Keratinocyte (primary cell): ENCODE results near the gene LPIN1. TPM values are rescaled to one million over a fixed set of nuclear protein-coding genes. Genes with fewer than 3 reads are reported as not detected.

ENCODE experiments used
- DNase-seq: peaks from one replicate; pipeline ENCODE4 v3.0.0-alpha.2; 2011; ENCODE audit warnings: low read depth, missing footprints, low spot score
- FAIRE-seq: peaks from 2 replicates; lab custom pipeline; 2011; peaks lifted over from hg19 to GRCh38; lab: Jason Lieb, UNC
- H2AFZ ChIP-seq: 2 replicates; pipeline ENCODE4 v1.6.0; 2012; ENCODE audit warnings: low read length, control low read depth, inconsistent platforms; ENCODE audit not compliant: control insufficient read depth
- H3K27ac ChIP-seq: 2 replicates; pipeline ENCODE4 v1.5.1; 2011; ENCODE audit warnings: low read length; ENCODE audit not compliant: control insufficient read depth, insufficient read depth
- H3K27me3 ChIP-seq: 3 replicates; pipeline ENCODE4 v1.6.0; 2011; ENCODE audit warnings: low read length; ENCODE audit not compliant: control insufficient read depth, insufficient read depth; ENCODE audit errors: extremely low read depth
- H3K36me3 ChIP-seq, 2 experiments: 2 replicates in 1 of 2; 3 replicates in 1 of 2; pipeline ENCODE4 v1.5.1; 2011; ENCODE audit warnings: low read length in 2 of 2, mild to moderate bottlenecking in 1 of 2; ENCODE audit not compliant: control insufficient read depth in 2 of 2, insufficient read depth in 2 of 2; ENCODE audit errors: extremely low read depth in 1 of 2
- H3K4me1 ChIP-seq: 3 replicates; pipeline ENCODE4 v1.5.1; 2011; ENCODE audit warnings: low read length; ENCODE audit not compliant: control insufficient read depth, insufficient read depth; ENCODE audit errors: extremely low read depth
- H3K4me2 ChIP-seq: 3 replicates; pipeline ENCODE4 v1.6.0; 2011; ENCODE audit warnings: low read depth, low read length; ENCODE audit not compliant: control insufficient read depth, insufficient read depth; ENCODE audit errors: extremely low read depth
- H3K4me3 ChIP-seq, 3 experiments: fragments of 200-600 bp in 1 of 3; sonication (generic) in 1 of 3; 2 replicates in 2 of 3; 3 replicates in 1 of 3; pipeline ENCODE4 v1.5.1; 2011 to 2016; ENCODE audit warnings: low read length in 3 of 3, mild to moderate bottlenecking in 3 of 3, control low read depth in 2 of 3, inconsistent platforms in 1 of 3, low read depth in 1 of 3, mixed read lengths in 1 of 3, mixed run types in 1 of 3, moderate library complexity in 1 of 3; ENCODE audit not compliant: control insufficient read depth in 2 of 3, insufficient read depth in 2 of 3; ENCODE audit errors: extremely low read depth in 1 of 3
- H3K79me2 ChIP-seq: 2 replicates; pipeline ENCODE4 v1.6.0; 2012; ENCODE audit warnings: low read length; ENCODE audit not compliant: control insufficient read depth, insufficient read depth
- H3K9ac ChIP-seq: 3 replicates; pipeline ENCODE4 v1.6.0; 2011; ENCODE audit warnings: low read length; ENCODE audit not compliant: control insufficient read depth, insufficient read depth; ENCODE audit errors: extremely low read depth
- H3K9me1 ChIP-seq: 3 replicates; pipeline ENCODE4 v1.6.0; 2011; ENCODE audit warnings: low read length; ENCODE audit not compliant: control insufficient read depth, insufficient read depth; ENCODE audit errors: extremely low read depth
- H3K9me3 ChIP-seq: 2 replicates; pipeline ENCODE4 v1.5.1; 2012; ENCODE audit warnings: low read depth, low read length; ENCODE audit not compliant: control insufficient read depth
- H4K20me1 ChIP-seq: 3 replicates; pipeline ENCODE4 v1.6.0; 2011; ENCODE audit warnings: low read length; ENCODE audit not compliant: control insufficient read depth, insufficient read depth; ENCODE audit errors: extremely low read depth
- EZH2 ChIP-seq: IDR thresholded peaks from one replicate; pipeline ENCODE4 v1.6.1; 2012; ENCODE audit warnings: inconsistent platforms, mild to moderate bottlenecking, low read length, moderate library complexity
- dilution Hi-C: fragments of 300-500 bp; cut with MboI; formaldehyde crosslinking; loops from one replicate; pipeline ENCODE4 v1.7.0; 2020; ENCODE audit warnings: low sequenced_read_pairs; ENCODE audit not compliant: extremely low pct_ligation_motif_present
- polyA plus RNA-seq, 5 experiments: library from polyadenylated mRNA; depleted of rRNA in 3 of 5; stranded (reverse) in 3 of 5; stranded (forward) in 1 of 5; unstranded in 1 of 5; fragments of >200 nt; gene quantifications; 1 replicate in 1 of 5; 2 replicates in 3 of 5; 3 replicates in 1 of 5; pipeline versions ENCODE4 v1.2.1 to v1.2.3, GENCODE V29; 2011 to 2012; ENCODE audit warnings: missing spikeins in 2 of 5, low read depth in 1 of 5, low replicate concordance in 1 of 5
- TF ChIP-seq, protein P1 (sequence below), 3 experiments: IDR thresholded peaks in 1 of 3; conservative IDR thresholded peaks in 1 of 3; optimal IDR thresholded peaks in 1 of 3; 2 replicates in 2 of 3; 3 replicates in 1 of 3; pipeline versions ENCODE3 to v1.5.1; 2011; ENCODE audit warnings: low read length in 3 of 3, mild to moderate bottlenecking in 3 of 3, moderate library complexity in 2 of 3, control low read depth in 1 of 3, inconsistent platforms in 1 of 3; ENCODE audit not compliant: insufficient read depth in 2 of 3; ENCODE audit errors: extremely low read depth in 1 of 3

The LPIN1 gene
- polyA plus RNA-seq, 1 donor (not counting 4 experiments of a cell fraction or from before 2014, with no cell fraction given): 79.6 TPM

GRCh38 chr2:11757101-11757500 is 10.7 kb downstream of the LPIN1 start:
- Histone ChIP-seq H3K9me3 (no peaks in the 10 kb centered on the region), H3K9me1 (no peaks in the 10 kb centered on the region), H3K79me2 (peaks cover 84% of the 10 kb centered on the region), H3K27me3 (no peaks in the 10 kb centered on the region), H3K4me3 (no peak overlapping the region), H3K9ac (no peak overlapping the region), H3K36me3 (peaks cover 2 to 6% of the 10 kb centered on the region in 2 experiments), H4K20me1 (peaks cover 39% of the 10 kb centered on the region), H3K27ac (no peak overlapping the region), H3K4me1 (peaks cover 22% of the 10 kb centered on the region), H2AFZ (no peak overlapping the region), H3K4me2 (no peak overlapping the region)
- dilution Hi-C loops: no loop called here
- DNase-seq (no peak), FAIRE-seq (no peak)
- TF ChIP-seq, protein P1, sequence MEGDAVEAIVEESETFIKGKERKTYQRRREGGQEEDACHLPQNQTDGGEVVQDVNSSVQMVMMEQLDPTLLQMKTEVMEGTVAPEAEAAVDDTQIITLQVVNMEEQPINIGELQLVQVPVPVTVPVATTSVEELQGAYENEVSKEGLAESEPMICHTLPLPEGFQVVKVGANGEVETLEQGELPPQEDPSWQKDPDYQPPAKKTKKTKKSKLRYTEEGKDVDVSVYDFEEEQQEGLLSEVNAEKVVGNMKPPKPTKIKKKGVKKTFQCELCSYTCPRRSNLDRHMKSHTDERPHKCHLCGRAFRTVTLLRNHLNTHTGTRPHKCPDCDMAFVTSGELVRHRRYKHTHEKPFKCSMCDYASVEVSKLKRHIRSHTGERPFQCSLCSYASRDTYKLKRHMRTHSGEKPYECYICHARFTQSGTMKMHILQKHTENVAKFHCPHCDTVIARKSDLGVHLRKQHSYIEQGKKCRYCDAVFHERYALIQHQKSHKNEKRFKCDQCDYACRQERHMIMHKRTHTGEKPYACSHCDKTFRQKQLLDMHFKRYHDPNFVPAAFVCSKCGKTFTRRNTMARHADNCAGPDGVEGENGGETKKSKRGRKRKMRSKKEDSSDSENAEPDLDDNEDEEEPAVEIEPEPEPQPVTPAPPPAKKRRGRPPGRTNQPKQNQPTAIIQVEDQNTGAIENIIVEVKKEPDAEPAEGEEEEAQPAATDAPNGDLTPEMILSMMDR (optimal IDR thresholded peaks at IDR 0.05 in 1 of 3, IDR thresholded peaks at IDR 0.05 in 1 of 3, conservative IDR thresholded peaks at IDR 0.05 in 1 of 3; ENCODE audit: extremely low read depth in 1 of 3, insufficient read depth in 2 of 3, low read length in 3 of 3): no peak
- no peak for TF ChIP-seq EZH2

DNA sequence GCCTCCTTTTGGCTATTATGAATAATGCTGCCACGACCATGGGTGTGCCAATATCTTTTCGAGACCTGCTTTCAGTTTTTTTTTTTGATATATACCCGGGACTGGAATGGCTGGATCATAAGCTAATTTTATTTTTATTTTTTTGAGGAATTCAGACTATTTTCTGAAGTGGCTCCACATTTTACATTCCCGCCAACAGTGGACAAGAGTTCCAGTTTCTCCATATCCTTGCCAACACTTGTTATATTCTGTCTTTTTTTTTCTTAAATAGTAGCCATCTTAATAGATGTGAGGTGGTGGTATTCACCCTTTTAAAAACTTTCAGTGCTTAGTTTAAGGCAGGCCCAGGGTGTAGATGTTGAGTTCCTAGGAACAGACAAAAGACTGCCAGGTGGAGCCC is 11.8 kb downstream of the LPIN1 start:
- no peak overlapping the region for H3K4me3 ChIP-seq
- H3K9me1 ChIP-seq: no peaks in the 10 kb centered on the region
- DNase-seq (no peak), FAIRE-seq (no peak)
- no peaks in the 10 kb centered on the region for H3K9me3 ChIP-seq
- no peak overlapping the region for H3K9ac ChIP-seq
- no peak overlapping the region for H3K27ac ChIP-seq
- peaks cover 39% of the 10 kb centered on the region for H4K20me1 ChIP-seq
- H3K79me2 ChIP-seq: peaks cover 86% of the 10 kb centered on the region
- peaks cover 2 to 7% of the 10 kb centered on the region in 2 experiments for H3K36me3 ChIP-seq
- no peak overlapping the region for H2AFZ ChIP-seq
- peaks cover 16% of the 10 kb centered on the region for H3K4me1 ChIP-seq
- no peak for TF ChIP-seq EZH2
- TF ChIP-seq, protein P1 (optimal IDR thresholded peaks at IDR 0.05 in 1 of 3, IDR thresholded peaks at IDR 0.05 in 1 of 3, conservative IDR thresholded peaks at IDR 0.05 in 1 of 3; ENCODE audit: extremely low read depth in 1 of 3, insufficient read depth in 2 of 3, low read length in 3 of 3): no peak
- H3K4me2 ChIP-seq: no peak overlapping the region
- dilution Hi-C loops: no loop called here
- no peaks in the 10 kb centered on the region for H3K27me3 ChIP-seq
